Ascending aorta (tissue), 2 donors: Measurements from ENCODE around the gene DCUN1D3. TPM values are rescaled to one million over a fixed set of nuclear protein-coding genes. Genes with fewer than 3 reads are reported as not detected.

ENCODE experiments used
- DNase-seq, 2 donors: peaks; one replicate each; pipeline ENCODE4 v3.0.0-alpha.2; 2019; ENCODE audit warnings: low spot score in 2 of 2
- H3K27ac ChIP-seq, 2 donors: fragments of 200-600 bp; sonication (generic); one replicate each; pipeline ENCODE4 v1.5.1; 2016 to 2017; ENCODE audit warnings: mild to moderate bottlenecking in 1 of 2
- H3K27me3 ChIP-seq: fragments of 200-600 bp; sonication (generic); one replicate; pipeline ENCODE4 v1.5.1; 2017
- H3K36me3 ChIP-seq, 2 donors: fragments of 200-600 bp; sonication (generic); one replicate each; pipeline ENCODE4 v1.5.1; 2016
- H3K4me1 ChIP-seq, 2 donors: fragments of 200-600 bp; sonication (generic); one replicate each; pipeline ENCODE4 v1.5.1; 2016 to 2017; ENCODE audit warnings: mild to moderate bottlenecking in 1 of 2
- H3K4me3 ChIP-seq, 2 donors: fragments of 200-600 bp; sonication (generic); one replicate each; pipeline ENCODE4 v1.5.1; 2016 to 2017; ENCODE audit warnings: mild to moderate bottlenecking in 1 of 2
- H3K9me3 ChIP-seq, 2 donors: fragments of 200-600 bp; sonication (generic); one replicate each; pipeline ENCODE4 v1.5.1; 2016
- intact Hi-C: fragments of 100-400 bp; cut with DNase I; formaldehyde crosslinking; loops from one replicate; pipeline ENCODE4 v1.15.1; 2023
- total RNA-seq: library from RNA; depleted of rRNA; stranded (reverse); fragments of >200 nt; gene quantifications from one replicate; pipeline ENCODE4 v1.1.0, GENCODE V29; 2016
- TF ChIP-seq, protein P1 (sequence below), 3 experiments: fragments of 200-600 bp in 2 of 3; fragments of 450-650 bp in 1 of 3; sonication (generic) in 2 of 3; IDR thresholded peaks; one replicate each; pipeline ENCODE4 v1.5.1; 2016 to 2019; ENCODE audit warnings: antibody characterized with exemption in 3 of 3, mild to moderate bottlenecking in 1 of 3, moderate library complexity in 1 of 3

DCUN1D3 gene
- total RNA-seq, 1 donor from 2014 or later = 9.8 TPM

DNA sequence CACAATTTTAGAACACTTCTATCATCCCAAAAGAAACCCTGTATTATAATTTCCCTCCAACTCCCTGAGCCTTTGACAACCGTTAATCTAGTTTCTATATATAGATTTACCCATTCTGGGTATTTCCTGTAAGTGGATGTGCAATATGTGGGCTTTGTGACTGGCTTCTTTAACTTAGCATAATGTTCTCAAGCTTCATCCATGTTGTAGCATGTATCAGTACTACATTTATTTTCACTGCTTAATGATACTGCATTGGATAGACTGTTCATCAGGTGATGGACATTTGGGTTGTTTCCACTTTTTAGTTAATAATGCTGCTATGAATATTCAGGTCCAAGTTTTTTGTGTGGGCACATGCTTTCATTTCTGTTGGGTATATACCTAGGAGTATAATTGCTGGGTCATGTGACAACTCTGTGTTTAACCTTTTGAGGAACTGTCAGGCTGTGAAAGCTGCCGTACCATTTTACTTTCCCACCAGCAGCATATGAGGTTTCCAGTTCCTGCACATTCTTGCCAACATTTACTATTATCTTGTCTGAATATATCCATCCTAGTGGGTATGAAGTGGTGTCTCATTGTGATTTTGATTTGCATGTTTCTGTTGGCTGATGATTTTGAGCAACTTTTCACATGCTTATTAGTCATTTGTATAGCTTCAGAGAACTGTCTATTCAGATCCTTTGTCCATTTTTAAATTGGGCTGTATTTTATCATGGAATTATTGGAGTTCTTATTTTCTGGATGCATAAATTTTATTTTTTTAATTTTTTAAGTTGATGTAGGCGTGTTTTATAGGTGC, 77.4 kb downstream of the DCUN1D3 start:
- no peak for DNase-seq
- Histone ChIP-seq H3K9me3 (no peaks in the 10 kb centered on the region), H3K27me3 (no peaks in the 10 kb centered on the region), H3K36me3 (no peaks in the 10 kb centered on the region), H3K4me3 (no peak overlapping the region), H3K4me1 (no peaks in the 10 kb centered on the region), H3K27ac (no peak overlapping the region)
- intact Hi-C loops = no loop called here
- TF ChIP-seq, protein P1, sequence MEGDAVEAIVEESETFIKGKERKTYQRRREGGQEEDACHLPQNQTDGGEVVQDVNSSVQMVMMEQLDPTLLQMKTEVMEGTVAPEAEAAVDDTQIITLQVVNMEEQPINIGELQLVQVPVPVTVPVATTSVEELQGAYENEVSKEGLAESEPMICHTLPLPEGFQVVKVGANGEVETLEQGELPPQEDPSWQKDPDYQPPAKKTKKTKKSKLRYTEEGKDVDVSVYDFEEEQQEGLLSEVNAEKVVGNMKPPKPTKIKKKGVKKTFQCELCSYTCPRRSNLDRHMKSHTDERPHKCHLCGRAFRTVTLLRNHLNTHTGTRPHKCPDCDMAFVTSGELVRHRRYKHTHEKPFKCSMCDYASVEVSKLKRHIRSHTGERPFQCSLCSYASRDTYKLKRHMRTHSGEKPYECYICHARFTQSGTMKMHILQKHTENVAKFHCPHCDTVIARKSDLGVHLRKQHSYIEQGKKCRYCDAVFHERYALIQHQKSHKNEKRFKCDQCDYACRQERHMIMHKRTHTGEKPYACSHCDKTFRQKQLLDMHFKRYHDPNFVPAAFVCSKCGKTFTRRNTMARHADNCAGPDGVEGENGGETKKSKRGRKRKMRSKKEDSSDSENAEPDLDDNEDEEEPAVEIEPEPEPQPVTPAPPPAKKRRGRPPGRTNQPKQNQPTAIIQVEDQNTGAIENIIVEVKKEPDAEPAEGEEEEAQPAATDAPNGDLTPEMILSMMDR (IDR thresholded peaks at IDR 0.05) = no peak

GRCh38 chr16:20821682-20822081, 78.5 kb downstream of the DCUN1D3 start:
- Histone ChIP-seq H3K4me1 (no peaks in the 10 kb centered on the region), H3K27ac (no peak overlapping the region), H3K4me3 (no peak overlapping the region), H3K27me3 (no peaks in the 10 kb centered on the region), H3K36me3 (no peaks in the 10 kb centered on the region), H3K9me3 (no peaks in the 10 kb centered on the region)
- TF ChIP-seq, protein P1 (IDR thresholded peaks at IDR 0.05) = no peak
- DNase-seq = no peak
- intact Hi-C loops = no loop called here

DNA sequence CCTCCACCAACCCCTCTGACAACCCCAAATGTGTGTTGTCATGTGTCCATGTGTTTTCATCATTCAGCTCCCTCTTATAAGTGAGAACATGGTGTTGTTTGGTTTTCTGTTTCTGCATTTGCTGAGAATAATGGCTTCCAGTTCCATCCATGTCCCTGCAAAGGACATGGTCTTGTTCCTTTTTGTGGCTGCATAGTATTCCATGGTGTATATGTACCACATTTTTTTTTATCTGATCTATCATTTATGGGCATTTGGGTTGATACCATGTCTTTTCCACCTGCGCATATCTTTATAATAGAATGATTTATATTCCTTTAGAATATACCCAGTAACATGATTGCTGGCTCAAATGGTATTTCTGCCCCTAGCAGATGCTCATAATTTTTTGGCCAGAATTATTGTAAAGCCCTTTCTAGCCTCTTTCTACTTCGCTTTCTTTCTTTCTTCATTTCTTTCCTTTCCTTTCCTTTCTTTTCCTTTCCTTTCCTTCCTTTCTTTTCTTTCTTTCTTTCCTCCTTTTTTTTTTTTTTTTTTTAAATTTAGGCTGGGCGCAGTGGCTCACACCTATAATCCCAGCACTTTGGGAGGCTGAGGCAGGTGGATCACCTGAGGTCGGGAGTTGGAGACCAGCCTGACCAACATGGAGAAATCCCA, 81.1 kb downstream of the DCUN1D3 start:
- intact Hi-C loops = no loop called here
- no peaks in the 10 kb centered on the region for H3K4me1 ChIP-seq
- no peak overlapping the region for H3K4me3 ChIP-seq
- no peaks in the 10 kb centered on the region for H3K36me3 ChIP-seq
- H3K27me3 ChIP-seq = no peaks in the 10 kb centered on the region
- TF ChIP-seq, protein P1 (IDR thresholded peaks at IDR 0.05) = no peak
- DNase-seq = no peak
- H3K27ac ChIP-seq = no peak overlapping the region
- no peaks in the 10 kb centered on the region for H3K9me3 ChIP-seq

DNA sequence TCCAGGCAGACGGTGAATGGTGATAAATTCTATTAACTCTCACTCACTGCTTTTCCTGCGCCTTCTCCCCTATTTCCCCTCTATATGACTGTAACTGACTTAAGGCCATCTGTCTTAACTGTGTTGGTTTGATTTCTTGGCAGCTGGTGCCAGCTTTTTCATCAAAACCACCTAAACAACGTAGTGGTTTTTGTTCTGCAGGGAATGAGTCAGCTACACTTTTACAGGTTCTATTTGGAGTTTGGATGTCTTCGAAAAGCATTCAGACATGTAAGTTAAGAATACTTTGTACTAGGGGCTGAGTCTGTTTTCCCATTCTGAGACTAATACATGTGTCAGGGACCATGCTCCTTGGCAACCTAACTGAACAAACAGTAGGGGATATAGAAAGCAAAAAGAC, 85.4 kb downstream of the DCUN1D3 start:
- no peak overlapping the region for H3K4me3 ChIP-seq
- no peaks in the 10 kb centered on the region for H3K9me3 ChIP-seq
- no peaks in the 10 kb centered on the region for H3K36me3 ChIP-seq
- intact Hi-C loops = no loop called here
- DNase-seq = no peak
- TF ChIP-seq, protein P1 (IDR thresholded peaks at IDR 0.05) = no peak
- H3K27ac ChIP-seq = no peak overlapping the region
- H3K27me3 ChIP-seq = no peaks in the 10 kb centered on the region
- H3K4me1 ChIP-seq = no peaks in the 10 kb centered on the region

- TF ChIP-seq, protein P1 (IDR thresholded peaks at IDR 0.05) = no peak
Measured at GRCh38 chr16:20812510-20812909, 87.6 kb downstream of the DCUN1D3 start.

More at GRCh38 chr16:20812510-20812909, 87.6 kb downstream of the DCUN1D3 start:
- Histone ChIP-seq H3K4me1 (no peaks in the 10 kb centered on the region), H3K9me3 (no peaks in the 10 kb centered on the region), H3K36me3 (no peaks in the 10 kb centered on the region), H3K27ac (no peak overlapping the region), H3K27me3 (no peaks in the 10 kb centered on the region), H3K4me3 (no peak overlapping the region)
- intact Hi-C loops = no loop called here
- no peak for DNase-seq
